ENCODE measurements around the gene IL26.

DNA sequence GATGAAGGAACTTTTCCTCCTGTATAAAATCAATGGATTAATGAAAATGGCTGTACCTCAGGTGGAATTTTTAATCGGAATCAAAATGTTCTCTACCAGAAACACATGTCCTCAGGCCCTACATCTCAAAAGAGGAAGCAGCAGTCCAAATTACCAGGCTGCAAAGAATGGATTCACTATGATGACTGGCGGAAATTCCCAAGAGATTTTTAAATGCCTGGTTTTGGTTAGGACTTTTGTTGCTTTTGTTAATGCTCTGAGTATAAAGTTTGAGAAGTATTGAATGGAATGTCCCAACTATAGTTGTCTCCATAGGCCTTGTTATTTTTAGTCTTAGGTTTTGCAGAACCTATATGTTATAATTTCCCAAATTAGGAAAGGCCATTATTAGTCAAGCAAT lies 54.9 kb downstream of the IL26 start:
- TF ChIP-seq CTCF (IDR thresholded peaks at IDR 0.05) (no peak), POLR2A (IDR thresholded peaks at IDR 0.05) (no peak), POLR2AphosphoS5 (IDR thresholded peaks at IDR 0.05; ENCODE audit: insufficient read depth in 1 of 2, low read depth in 1 of 2) (no peak)

Data from vagina (tissue), 2 donors.